Measurements from ENCODE around the gene TRAF7. TPM values are rescaled to one million over a fixed set of nuclear protein-coding genes. Genes with fewer than 3 reads are reported as not detected.
A peak's percentile ranks its signal among the peaks of the same experiment; 100 is the strongest.

The TRAF7 gene
- total RNA-seq, 1 experiment from 2014 or later = 199 TPM

DNA sequence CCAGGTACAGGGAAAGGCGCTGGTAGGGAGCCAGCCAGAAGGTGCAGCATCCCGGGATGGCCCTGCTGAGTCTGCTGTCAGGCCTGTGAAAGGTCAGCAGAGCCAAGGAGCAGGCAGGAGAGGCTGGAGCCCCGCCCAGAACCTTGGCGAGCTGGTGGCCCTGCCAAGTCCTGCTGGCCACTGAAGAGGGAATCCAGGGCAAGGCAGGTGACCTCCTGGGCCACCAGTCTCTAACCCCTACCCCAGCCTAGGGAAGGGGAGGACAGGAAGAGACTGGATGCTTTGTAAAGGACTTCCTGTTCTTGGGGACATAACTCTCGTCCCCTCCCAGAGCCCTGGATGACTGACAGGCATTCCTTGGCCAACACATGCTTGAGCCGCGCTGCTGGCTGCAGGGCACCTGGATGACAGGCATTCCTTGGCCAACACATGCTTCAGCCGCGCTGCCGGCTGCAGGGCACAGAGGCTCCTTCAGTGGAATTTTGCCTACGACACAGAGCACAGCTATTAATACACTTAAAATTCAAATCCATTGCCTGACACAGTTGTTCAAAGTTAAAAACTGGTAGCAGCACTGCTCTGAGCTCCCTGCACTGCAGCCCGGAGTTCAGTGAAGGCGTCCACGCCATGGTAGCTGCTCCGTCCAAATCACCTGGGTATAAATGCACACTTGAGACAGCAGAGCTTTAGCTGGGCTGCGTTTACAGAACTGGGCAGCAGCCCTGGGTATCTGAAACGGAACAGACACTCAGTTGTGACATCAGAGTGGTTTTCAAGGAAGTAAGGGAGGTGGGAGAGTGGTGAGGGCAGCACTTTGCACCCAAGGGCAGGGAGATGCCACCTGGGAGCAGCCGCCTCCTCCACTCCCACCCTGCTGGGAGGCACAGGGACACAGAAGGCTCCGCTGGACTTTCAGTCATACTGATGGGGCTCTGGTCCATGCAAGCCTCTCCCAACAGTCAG, 57.1 kb downstream of the TRAF7 start:
- Histone ChIP-seq H3K79me2 (ENCODE audit: low read depth) (peaks cover 29% of the 10 kb centered on the region), H3K27ac (no peak overlapping the region), H3K36me3 (ENCODE audit: low read depth) (0 out of 2 replicates have a peak, but pooled peaks cover 4% of the 10 kb centered on the region), H4K20me1 (ENCODE audit: insufficient read depth) (peaks cover 19% of the 10 kb centered on the region; the same call in 1 of the 2 replicates), H3K27me3 (ENCODE audit: insufficient read depth, low read depth) (no peaks in the 10 kb centered on the region), H3K4me3 (peak overlapping the region; percentile 85), H3K9me2 (ENCODE audit: insufficient read depth) (no peaks in the 10 kb centered on the region), H2AFZ (no peak overlapping the region), H3F3A (ENCODE audit: insufficient read depth, low read depth) (peaks cover 53% of the 10 kb centered on the region), H3K9me3 (ENCODE audit: insufficient read depth, low read depth) (no peaks in the 10 kb centered on the region), H3K4me2 (peak overlapping the region; percentile 99), H3K4me1 (replicated peaks; ENCODE audit: insufficient read depth) (peaks cover 28% of the 10 kb centered on the region)
- intact Hi-C loops (cut with micrococcal nuclease; ENCODE audit: unreplicated experiment) = loop anchor here (5.0 kb wide), 1 partner anchor 40 kb away; the partner anchor contains the start of gene ECI1
- peak; percentile 85 to 86 for DNase-seq
- TF ChIP-seq, protein P1, sequence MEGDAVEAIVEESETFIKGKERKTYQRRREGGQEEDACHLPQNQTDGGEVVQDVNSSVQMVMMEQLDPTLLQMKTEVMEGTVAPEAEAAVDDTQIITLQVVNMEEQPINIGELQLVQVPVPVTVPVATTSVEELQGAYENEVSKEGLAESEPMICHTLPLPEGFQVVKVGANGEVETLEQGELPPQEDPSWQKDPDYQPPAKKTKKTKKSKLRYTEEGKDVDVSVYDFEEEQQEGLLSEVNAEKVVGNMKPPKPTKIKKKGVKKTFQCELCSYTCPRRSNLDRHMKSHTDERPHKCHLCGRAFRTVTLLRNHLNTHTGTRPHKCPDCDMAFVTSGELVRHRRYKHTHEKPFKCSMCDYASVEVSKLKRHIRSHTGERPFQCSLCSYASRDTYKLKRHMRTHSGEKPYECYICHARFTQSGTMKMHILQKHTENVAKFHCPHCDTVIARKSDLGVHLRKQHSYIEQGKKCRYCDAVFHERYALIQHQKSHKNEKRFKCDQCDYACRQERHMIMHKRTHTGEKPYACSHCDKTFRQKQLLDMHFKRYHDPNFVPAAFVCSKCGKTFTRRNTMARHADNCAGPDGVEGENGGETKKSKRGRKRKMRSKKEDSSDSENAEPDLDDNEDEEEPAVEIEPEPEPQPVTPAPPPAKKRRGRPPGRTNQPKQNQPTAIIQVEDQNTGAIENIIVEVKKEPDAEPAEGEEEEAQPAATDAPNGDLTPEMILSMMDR (conservative IDR thresholded peaks at IDR 0.05) = no peak
- no peak for TF ChIP-seq EZH2 (IDR thresholded peaks at IDR 0.05; ENCODE audit: low read depth)
- POLR2A ChIA-PET (ENCODE audit: unreplicated experiment) = interaction anchor here (0.9 kb wide), 1 partner anchor 57 kb away, joined by 9 read pairs; the partner anchor contains the start of gene TRAF7
- CTCF ChIA-PET = no interaction called here
- no TSS peak for BruUV-seq (replicated peaks)

DNA sequence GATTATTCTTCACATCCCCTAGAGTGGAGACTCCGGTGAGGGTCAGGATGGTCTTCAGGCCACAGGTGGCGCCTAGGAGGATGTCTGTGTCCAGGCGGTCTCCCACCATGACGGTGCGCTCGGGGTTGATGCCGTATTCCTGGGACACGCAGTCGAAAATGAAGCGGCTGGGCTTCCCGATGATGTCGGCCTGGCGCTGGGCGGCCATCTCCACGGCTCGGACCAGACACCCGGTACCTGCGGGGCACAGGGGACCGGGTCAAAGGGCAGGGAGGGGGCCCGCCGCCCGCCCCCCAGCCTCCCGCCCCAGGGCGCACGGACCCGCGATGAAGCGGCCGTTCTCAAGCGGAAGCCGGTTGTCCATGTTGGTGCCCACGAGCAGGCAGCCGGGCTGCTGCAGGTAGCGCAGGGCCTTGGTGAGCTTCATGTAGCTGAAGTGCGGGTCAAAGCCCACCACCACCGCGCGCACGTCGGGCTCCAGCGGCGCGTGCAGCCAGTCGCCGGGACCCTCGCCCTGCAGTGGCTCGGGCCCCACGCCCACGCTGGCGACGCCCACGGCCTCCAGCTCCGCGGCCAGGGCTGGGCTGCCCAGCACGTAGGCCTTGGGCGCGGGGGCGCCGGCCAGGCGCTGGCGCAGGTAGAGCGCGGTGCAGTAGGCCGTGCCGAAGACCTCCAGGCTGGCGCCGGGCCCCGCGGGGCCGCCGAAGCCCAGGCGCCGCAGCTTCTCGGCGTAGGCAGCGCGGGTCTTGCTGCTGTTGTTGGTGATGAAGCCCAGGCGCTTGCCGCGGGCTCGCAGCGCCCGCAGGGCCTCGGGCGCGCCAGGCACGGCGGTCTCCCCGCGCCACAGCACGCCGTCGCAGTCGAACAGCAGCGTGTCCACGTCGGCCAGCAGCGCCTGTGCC, 58.5 kb downstream of the TRAF7 start:
- H3K4me1 ChIP-seq (replicated peaks; ENCODE audit: insufficient read depth) = peaks cover 28% of the 10 kb centered on the region
- H3K4me2 ChIP-seq = peak overlapping the region; percentile 99
- H3K36me3 ChIP-seq (ENCODE audit: low read depth) = no peaks in the 10 kb centered on the region
- no peaks in the 10 kb centered on the region for H3K9me2 ChIP-seq (ENCODE audit: insufficient read depth)
- H4K20me1 ChIP-seq (ENCODE audit: insufficient read depth) = peaks cover 19% of the 10 kb centered on the region; the same call in 1 of the 2 replicates
- H3K27ac ChIP-seq = no peak overlapping the region
- no peak for DNase-seq
- no peak for TF ChIP-seq EZH2 (IDR thresholded peaks at IDR 0.05; ENCODE audit: low read depth)
- peaks cover 25% of the 10 kb centered on the region for H3K79me2 ChIP-seq (ENCODE audit: low read depth)
- H3K9me3 ChIP-seq (ENCODE audit: insufficient read depth, low read depth) = no peaks in the 10 kb centered on the region
- no peak overlapping the region; the same call in 1 of the 2 replicates for H2AFZ ChIP-seq
- intact Hi-C loops (cut with micrococcal nuclease; ENCODE audit: unreplicated experiment) = loop anchor here (1.0 to 5.0 kb wide), 2 partner anchors 38 to 59 kb away; partner anchors contain the start of genes ECI1 and TRAF7
- BruUV-seq (replicated peaks) = no TSS peak
- peaks cover 53% of the 10 kb centered on the region for H3F3A ChIP-seq (ENCODE audit: insufficient read depth, low read depth)
- CTCF ChIA-PET = interaction anchor here (1.0 kb wide), 1 partner anchor 19 kb away, joined by 4 read pairs; no protein-coding TSS in a partner anchor
- POLR2A ChIA-PET (ENCODE audit: unreplicated experiment) = interaction anchor here (0.6 to 1.9 kb wide), 4 partner anchors 59 to 319 kb away, joined by 3 to 16 read pairs (median 7); partner anchors contain the start of genes TBC1D24 and TRAF7
- H3K4me3 ChIP-seq = peak overlapping the region; percentile 85
- H3K27me3 ChIP-seq (ENCODE audit: insufficient read depth, low read depth) = no peaks in the 10 kb centered on the region

DNA sequence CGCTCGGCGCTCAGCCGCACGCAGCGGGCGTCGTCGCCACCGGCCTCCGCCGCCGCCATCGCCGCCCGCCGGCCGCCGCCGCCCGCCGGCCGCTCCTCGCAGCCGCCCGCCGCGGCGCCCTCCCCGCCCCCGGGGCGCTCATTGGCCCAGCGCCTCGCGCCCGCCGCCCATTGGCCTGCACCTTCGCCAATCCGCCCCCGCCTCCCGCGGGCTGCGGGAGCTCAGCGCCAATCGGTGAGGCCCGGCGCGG, 59.1 kb downstream of the TRAF7 start, which contains the start of gene PGP:
Gene PGP, minus strand, starts transcription at position 122 of the 250 bp plus-strand sequence. Its CDS starts 63 bp downstream, at position 59.
- BruUV-seq (replicated peaks) = no TSS peak
- H3K9me3 ChIP-seq (ENCODE audit: insufficient read depth, low read depth) = no peaks in the 10 kb centered on the region
- no peaks in the 10 kb centered on the region for H3K36me3 ChIP-seq (ENCODE audit: low read depth)
- POLR2A ChIA-PET (ENCODE audit: unreplicated experiment) = interaction anchor here (0.6 to 1.9 kb wide), 4 partner anchors 60 to 318 kb away, joined by 3 to 16 read pairs (median 7); partner anchors contain the start of genes TBC1D24 and TRAF7
- H3K4me3 ChIP-seq = peak within 1 kb of the TSS; percentile 85
- H4K20me1 ChIP-seq (ENCODE audit: insufficient read depth) = peaks cover 19% of the 10 kb centered on the region; the same call in 1 of the 2 replicates
- peak within 1 kb of the TSS; percentile 92 for H3K27ac ChIP-seq
- peaks cover 53% of the 10 kb centered on the region for H3F3A ChIP-seq (ENCODE audit: insufficient read depth, low read depth)
- H3K4me1 ChIP-seq (replicated peaks; ENCODE audit: insufficient read depth) = peaks cover 28% of the 10 kb centered on the region
- no peak for DNase-seq
- intact Hi-C loops (cut with micrococcal nuclease; ENCODE audit: unreplicated experiment) = loop anchor here (1.0 to 5.0 kb wide), 2 partner anchors 38 to 59 kb away; partner anchors contain the start of genes ECI1 and TRAF7
- H3K79me2 ChIP-seq (ENCODE audit: low read depth) = peaks cover 25% of the 10 kb centered on the region
- peak within 1 kb of the TSS; percentile 87 for H2AFZ ChIP-seq
- CTCF ChIA-PET = interaction anchor here (1.0 kb wide), 1 partner anchor 20 kb away, joined by 4 read pairs; no protein-coding TSS in a partner anchor
- no peaks in the 10 kb centered on the region for H3K27me3 ChIP-seq (ENCODE audit: insufficient read depth, low read depth)
- H3K4me2 ChIP-seq = peak within 1 kb of the TSS; percentile 99
- H3K9me2 ChIP-seq (ENCODE audit: insufficient read depth) = no peaks in the 10 kb centered on the region
- TF ChIP-seq EZH2 (IDR thresholded peaks at IDR 0.05; ENCODE audit: low read depth) = no peak
- TF ChIP-seq, protein P1 (conservative IDR thresholded peaks at IDR 0.05) = no peak

All from PC-9 (cell line).